K562 (cell line): ENCODE data around the gene FAM184B. TPM values are rescaled to one million over a fixed set of nuclear protein-coding genes. Genes with fewer than 3 reads are reported as not detected.
A peak's percentile ranks its signal among the peaks of the same experiment; 100 is the strongest.

Experiments
- BDP1 ChIP-seq: IDR thresholded peaks from 3 replicates; pipeline ENCODE4 v1.6.1; 2011; ENCODE audit not compliant: insufficient read length, insufficient read depth
- CBX3 ChIP-seq, 2 experiments: IDR thresholded peaks; 1 replicate in 1 of 2; 2 replicates in 1 of 2; pipeline ENCODE4 v1.6.1; 2012; ENCODE audit warnings: inconsistent platforms in 2 of 2, low read length in 2 of 2, borderline replicate concordance in 1 of 2, control low read depth in 1 of 2
- HDAC8 ChIP-seq: fragments of 450-650 bp; IDR thresholded peaks from 2 replicates; pipeline ENCODE4 v1.6.1; 2016; ENCODE audit warnings: mild to moderate bottlenecking, missing genetic modification characterization, moderate library complexity, missing compliant biosample characterization
- HNRNPL ChIP-seq: fragments of 200-400 bp; formaldehyde crosslinking; IDR thresholded peaks from 2 replicates; pipeline ENCODE4 v1.6.1; 2017; ENCODE audit warnings: low read depth, mild to moderate bottlenecking, low read length
- JUND ChIP-seq, 2 experiments: IDR thresholded peaks; 2 replicates in 1 of 2; 3 replicates in 1 of 2; pipeline ENCODE4 v1.6.1; 2011; ENCODE audit warnings: borderline replicate concordance in 2 of 2, low read depth in 2 of 2, low read length in 2 of 2, improper control_type of control experiment in 1 of 2, missing biosample characterization in 1 of 2, missing genetic modification characterization in 1 of 2, missing genetic modification reagents in 1 of 2
- MEF2A ChIP-seq: IDR thresholded peaks from 2 replicates; pipeline ENCODE4 v1.6.1; 2011; ENCODE audit warnings: low read depth, mild to moderate bottlenecking, low read length, moderate library complexity; ENCODE audit not compliant: control insufficient read depth
- NONO ChIP-seq, 2 experiments: fragments of 200-400 bp in 1 of 2; fragments of 450-650 bp in 1 of 2; formaldehyde crosslinking in 1 of 2; IDR thresholded peaks; 2 replicates each; pipeline ENCODE4 v1.6.1; 2017; ENCODE audit warnings: low read depth in 2 of 2, mild to moderate bottlenecking in 2 of 2, moderate library complexity in 2 of 2, low read length in 1 of 2
- POLR2G ChIP-seq: fragments of 200-400 bp; formaldehyde crosslinking; IDR thresholded peaks from 2 replicates; pipeline ENCODE4 v1.6.1; 2017; ENCODE audit warnings: low read depth, mild to moderate bottlenecking, antibody characterized with exemption, low read length, moderate library complexity
- SREBF1 ChIP-seq: fragments of 150-350 bp; IDR thresholded peaks from 2 replicates; pipeline ENCODE4 v1.6.1; 2014; ENCODE audit warnings: antibody characterized with exemption, low read depth, low read length, borderline replicate concordance
- SRSF3 ChIP-seq: fragments of 200-400 bp; formaldehyde crosslinking; IDR thresholded peaks from 2 replicates; pipeline ENCODE4 v1.6.1; 2016; ENCODE audit warnings: mild to moderate bottlenecking, low read length, moderate library complexity; ENCODE audit not compliant: insufficient read depth
- ZFP1 ChIP-seq: fragments of 450-650 bp; formaldehyde crosslinking; IDR thresholded peaks from 2 replicates; pipeline ENCODE4 v1.4.0; 2020; ENCODE audit warnings: mild to moderate bottlenecking, mixed read lengths
- ZNF444 ChIP-seq: fragments of 250-450 bp; sonication (Bioruptor Pico); IDR thresholded peaks from 2 replicates; pipeline ENCODE4 v1.4.0; 2020; ENCODE audit warnings: mild to moderate bottlenecking, moderate library complexity
- polyA plus RNA-seq, 8 experiments: library from polyadenylated mRNA; depleted of rRNA in 4 of 8; stranded (reverse) in 5 of 8; unstranded in 3 of 8; fragments of >200 nt; fragmentation: Nextera tagmentation in 2 of 8; fragmentation: Illumina TruSeq in 1 of 8; extraction: Ambion mirVana in 2 of 8; extraction: Trizol in 1 of 8; gene quantifications; 2 replicates each; pipeline versions ENCODE4 v1.2.1 to v1.2.3, GENCODE V29; 2011 to 2014; ENCODE audit warnings: inconsistent platforms in 1 of 8, missing spikeins in 1 of 8
- total RNA-seq, 7 experiments: library from RNA; depleted of rRNA in 6 of 7; stranded (reverse); fragments of >200 nt in 6 of 7; fragmentation: Illumina TruSeq in 2 of 7; extraction: Trizol in 2 of 7; gene quantifications; 2 replicates each; pipeline versions ENCODE4 v1.2.1 to v1.2.3, GENCODE V29; 2011 to 2021; ENCODE audit warnings: low replicate concordance in 1 of 7
- TF ChIP-seq, protein P1 (sequence below): fragments of 250-450 bp; sonication (Bioruptor Pico); IDR thresholded peaks from 2 replicates; pipeline ENCODE4 v1.4.0; 2020
- TF ChIP-seq, protein P2 (sequence below): fragments of 450-650 bp; formaldehyde crosslinking; IDR thresholded peaks from 2 replicates; pipeline ENCODE4 v1.4.0; 2020; ENCODE audit warnings: mild to moderate bottlenecking, mixed read lengths
- TF ChIP-seq, protein P3 (sequence below): fragments of 450-650 bp; IDR thresholded peaks from 2 replicates; pipeline ENCODE4 v1.6.1; 2016; ENCODE audit warnings: borderline replicate concordance
- TF ChIP-seq, protein P4 (sequence below): sonication (generic); formaldehyde crosslinking; IDR thresholded peaks from 2 replicates; pipeline ENCODE4 v1.8.1; 2023; ENCODE audit warnings: mild to moderate bottlenecking, missing genetic modification reagents, moderate library complexity

The FAM184B gene
- total and polyA plus RNA-seq, 9 of the 15 experiments (the other 6 are each of a cell fraction or from before 2014, with no cell fraction given): not detected

DNA sequence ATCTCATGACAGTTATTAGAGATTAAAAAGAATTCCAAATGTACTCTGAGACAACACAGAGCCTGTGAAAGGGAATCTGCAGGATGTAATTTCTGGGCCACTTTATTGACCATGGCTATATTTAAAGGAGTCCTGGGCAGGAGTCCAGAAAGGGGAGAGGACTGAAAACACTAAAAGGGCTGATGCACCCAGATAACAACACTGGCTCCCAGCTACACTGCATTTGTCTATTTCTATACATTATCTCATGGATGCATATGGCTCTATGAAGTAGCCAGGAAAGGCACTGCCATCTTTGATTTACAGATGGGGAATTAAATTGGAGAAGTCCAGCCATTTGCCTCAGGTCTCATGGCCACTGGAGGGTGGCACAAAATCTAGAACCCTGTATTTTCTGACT is 111.0 kb downstream of the FAM184B start (continued):
- TF ChIP-seq, protein P1, sequence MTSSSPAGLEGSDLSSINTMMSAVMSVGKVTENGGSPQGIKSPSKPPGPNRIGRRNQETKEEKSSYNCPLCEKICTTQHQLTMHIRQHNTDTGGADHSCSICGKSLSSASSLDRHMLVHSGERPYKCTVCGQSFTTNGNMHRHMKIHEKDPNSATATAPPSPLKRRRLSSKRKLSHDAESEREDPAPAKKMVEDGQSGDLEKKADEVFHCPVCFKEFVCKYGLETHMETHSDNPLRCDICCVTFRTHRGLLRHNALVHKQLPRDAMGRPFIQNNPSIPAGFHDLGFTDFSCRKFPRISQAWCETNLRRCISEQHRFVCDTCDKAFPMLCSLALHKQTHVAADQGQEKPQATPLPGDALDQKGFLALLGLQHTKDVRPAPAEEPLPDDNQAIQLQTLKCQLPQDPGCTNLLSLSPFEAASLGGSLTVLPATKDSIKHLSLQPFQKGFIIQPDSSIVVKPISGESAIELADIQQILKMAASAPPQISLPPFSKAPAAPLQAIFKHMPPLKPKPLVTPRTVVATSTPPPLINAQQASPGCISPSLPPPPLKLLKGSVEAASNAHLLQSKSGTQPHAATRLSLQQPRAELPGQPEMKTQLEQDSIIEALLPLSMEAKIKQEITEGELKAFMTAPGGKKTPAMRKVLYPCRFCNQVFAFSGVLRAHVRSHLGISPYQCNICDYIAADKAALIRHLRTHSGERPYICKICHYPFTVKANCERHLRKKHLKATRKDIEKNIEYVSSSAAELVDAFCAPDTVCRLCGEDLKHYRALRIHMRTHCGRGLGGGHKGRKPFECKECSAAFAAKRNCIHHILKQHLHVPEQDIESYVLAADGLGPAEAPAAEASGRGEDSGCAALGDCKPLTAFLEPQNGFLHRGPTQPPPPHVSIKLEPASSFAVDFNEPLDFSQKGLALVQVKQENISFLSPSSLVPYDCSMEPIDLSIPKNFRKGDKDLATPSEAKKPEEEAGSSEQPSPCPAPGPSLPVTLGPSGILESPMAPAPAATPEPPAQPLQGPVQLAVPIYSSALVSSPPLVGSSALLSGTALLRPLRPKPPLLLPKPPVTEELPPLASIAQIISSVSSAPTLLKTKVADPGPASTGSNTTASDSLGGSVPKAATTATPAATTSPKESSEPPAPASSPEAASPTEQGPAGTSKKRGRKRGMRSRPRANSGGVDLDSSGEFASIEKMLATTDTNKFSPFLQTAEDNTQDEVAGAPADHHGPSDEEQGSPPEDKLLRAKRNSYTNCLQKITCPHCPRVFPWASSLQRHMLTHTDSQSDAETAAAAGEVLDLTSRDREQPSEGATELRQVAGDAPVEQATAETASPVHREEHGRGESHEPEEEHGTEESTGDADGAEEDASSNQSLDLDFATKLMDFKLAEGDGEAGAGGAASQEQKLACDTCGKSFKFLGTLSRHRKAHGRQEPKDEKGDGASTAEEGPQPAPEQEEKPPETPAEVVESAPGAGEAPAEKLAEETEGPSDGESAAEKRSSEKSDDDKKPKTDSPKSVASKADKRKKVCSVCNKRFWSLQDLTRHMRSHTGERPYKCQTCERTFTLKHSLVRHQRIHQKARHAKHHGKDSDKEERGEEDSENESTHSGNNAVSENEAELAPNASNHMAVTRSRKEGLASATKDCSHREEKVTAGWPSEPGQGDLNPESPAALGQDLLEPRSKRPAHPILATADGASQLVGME (CRISPR knock-in tag): no peak
- TF ChIP-seq ZFP1 (CRISPR knock-in tag): no peak
- TF ChIP-seq HDAC8 (tag): no peak
- TF ChIP-seq, protein P2, sequence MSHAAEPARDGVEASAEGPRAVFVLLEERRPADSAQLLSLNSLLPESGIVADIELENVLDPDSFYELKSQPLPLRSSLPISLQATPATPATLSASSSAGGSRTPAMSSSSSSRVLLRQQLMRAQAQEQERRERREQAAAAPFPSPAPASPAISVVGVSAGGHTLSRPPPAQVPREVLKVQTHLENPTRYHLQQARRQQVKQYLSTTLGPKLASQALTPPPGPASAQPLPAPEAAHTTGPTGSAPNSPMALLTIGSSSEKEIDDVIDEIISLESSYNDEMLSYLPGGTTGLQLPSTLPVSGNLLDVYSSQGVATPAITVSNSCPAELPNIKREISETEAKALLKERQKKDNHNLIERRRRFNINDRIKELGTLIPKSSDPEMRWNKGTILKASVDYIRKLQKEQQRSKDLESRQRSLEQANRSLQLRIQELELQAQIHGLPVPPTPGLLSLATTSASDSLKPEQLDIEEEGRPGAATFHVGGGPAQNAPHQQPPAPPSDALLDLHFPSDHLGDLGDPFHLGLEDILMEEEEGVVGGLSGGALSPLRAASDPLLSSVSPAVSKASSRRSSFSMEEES (CRISPR knock-in tag): no peak
- TF ChIP-seq NONO (IDR thresholded peaks at IDR 0.05; ENCODE audit: low read depth in 2 of 2, low read length in 1 of 2): no peak
- TF ChIP-seq, protein P3, sequence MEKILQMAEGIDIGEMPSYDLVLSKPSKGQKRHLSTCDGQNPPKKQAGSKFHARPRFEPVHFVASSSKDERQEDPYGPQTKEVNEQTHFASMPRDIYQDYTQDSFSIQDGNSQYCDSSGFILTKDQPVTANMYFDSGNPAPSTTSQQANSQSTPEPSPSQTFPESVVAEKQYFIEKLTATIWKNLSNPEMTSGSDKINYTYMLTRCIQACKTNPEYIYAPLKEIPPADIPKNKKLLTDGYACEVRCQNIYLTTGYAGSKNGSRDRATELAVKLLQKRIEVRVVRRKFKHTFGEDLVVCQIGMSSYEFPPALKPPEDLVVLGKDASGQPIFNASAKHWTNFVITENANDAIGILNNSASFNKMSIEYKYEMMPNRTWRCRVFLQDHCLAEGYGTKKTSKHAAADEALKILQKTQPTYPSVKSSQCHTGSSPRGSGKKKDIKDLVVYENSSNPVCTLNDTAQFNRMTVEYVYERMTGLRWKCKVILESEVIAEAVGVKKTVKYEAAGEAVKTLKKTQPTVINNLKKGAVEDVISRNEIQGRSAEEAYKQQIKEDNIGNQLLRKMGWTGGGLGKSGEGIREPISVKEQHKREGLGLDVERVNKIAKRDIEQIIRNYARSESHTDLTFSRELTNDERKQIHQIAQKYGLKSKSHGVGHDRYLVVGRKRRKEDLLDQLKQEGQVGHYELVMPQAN: no peak
- peak in 1 of 2 experiments; percentile 66; a peak in 2 of 3 replicates for TF ChIP-seq CBX3 (IDR thresholded peaks at IDR 0.05; ENCODE audit: borderline replicate concordance in 1 of 2, low read length in 2 of 2)
- TF ChIP-seq POLR2G: no peak
- TF ChIP-seq SRSF3: no peak
- TF ChIP-seq, protein P4, sequence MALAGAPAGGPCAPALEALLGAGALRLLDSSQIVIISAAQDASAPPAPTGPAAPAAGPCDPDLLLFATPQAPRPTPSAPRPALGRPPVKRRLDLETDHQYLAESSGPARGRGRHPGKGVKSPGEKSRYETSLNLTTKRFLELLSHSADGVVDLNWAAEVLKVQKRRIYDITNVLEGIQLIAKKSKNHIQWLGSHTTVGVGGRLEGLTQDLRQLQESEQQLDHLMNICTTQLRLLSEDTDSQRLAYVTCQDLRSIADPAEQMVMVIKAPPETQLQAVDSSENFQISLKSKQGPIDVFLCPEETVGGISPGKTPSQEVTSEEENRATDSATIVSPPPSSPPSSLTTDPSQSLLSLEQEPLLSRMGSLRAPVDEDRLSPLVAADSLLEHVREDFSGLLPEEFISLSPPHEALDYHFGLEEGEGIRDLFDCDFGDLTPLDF (CRISPR knock-in tag): no peak
- TF ChIP-seq JUND (IDR thresholded peaks at IDR 0.05; ENCODE audit: borderline replicate concordance, low read depth, low read length): peak; percentile 55; the same call in 1 of the 2 replicates
- peak; percentile 38; the same call in 1 of the 3 replicates for TF ChIP-seq JUND (tag; IDR thresholded peaks at IDR 0.05; ENCODE audit: borderline replicate concordance, low read depth, low read length)
- no peak for TF ChIP-seq SREBF1
- peak; percentile 94 for TF ChIP-seq MEF2A
- no peak for TF ChIP-seq BDP1
- TF ChIP-seq ZNF444 (CRISPR knock-in tag): no peak
- no peak for TF ChIP-seq HNRNPL
